ENCODE measurements around the gene RTCB. TPM values are rescaled to one million over a fixed set of nuclear protein-coding genes. Genes with fewer than 3 reads are reported as not detected.

RTCB gene
- polyA plus RNA-seq, 1 donor from 2014 or later = 112 TPM

DNA sequence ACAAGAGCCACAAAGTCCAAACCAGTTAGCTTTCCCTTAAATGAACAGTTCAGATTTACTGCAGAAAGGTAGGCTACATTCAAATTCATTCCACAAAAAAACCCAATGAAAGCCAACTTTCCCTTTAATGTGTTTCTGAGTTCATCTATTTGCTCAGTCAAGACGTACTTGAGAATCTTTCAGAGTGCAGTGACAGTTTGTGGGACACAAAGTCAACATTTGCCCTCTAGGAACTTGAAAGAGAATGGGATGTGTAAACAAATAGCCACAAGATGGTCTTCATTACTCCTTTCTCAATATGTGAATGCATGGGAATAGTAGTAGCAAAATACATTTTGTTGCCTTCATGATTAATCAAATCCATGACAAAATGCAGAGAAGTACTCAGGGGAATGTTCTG is 15.8 kb downstream of the RTCB start:
- H2AFZ ChIP-seq (ENCODE audit: low read depth, low read length) = no peak overlapping the region
- H3K9ac ChIP-seq (ENCODE audit: low read length) = no peak overlapping the region
- no peaks in the 10 kb centered on the region for H3K9me2 ChIP-seq (ENCODE audit: insufficient read depth, low read length)
- H3K27ac ChIP-seq (ENCODE audit: low read length) = no peak overlapping the region
- H3K4me3 ChIP-seq (ENCODE audit: low read length) = no peak overlapping the region
- H3K4me2 ChIP-seq (ENCODE audit: low read length) = no peak overlapping the region
- no peaks in the 10 kb centered on the region for H4K20me1 ChIP-seq (ENCODE audit: insufficient read depth)
- no peaks in the 10 kb centered on the region for H3F3A ChIP-seq (ENCODE audit: insufficient read depth, low read length, poor library complexity, severe bottlenecking)
- H3K36me3 ChIP-seq (ENCODE audit: insufficient read depth, low read length) = peaks cover 4% of the 10 kb centered on the region
- no peaks in the 10 kb centered on the region for H3K79me2 ChIP-seq (replicated peaks; ENCODE audit: insufficient read depth, low read length)
- no peaks in the 10 kb centered on the region for H3K9me3 ChIP-seq (ENCODE audit: low read length)
- no peak for TF ChIP-seq EZH2 (IDR thresholded peaks at IDR 0.05; ENCODE audit: borderline replicate concordance, insufficient read depth, low read length, poor library complexity, severe bottlenecking)
- TF ChIP-seq TAF1 (IDR thresholded peaks at IDR 0.05; ENCODE audit: low read depth) = no peak
- no peak for TF ChIP-seq REST (IDR thresholded peaks at IDR 0.05; ENCODE audit: borderline replicate concordance)
- TF ChIP-seq EP300 (conservative IDR thresholded peaks at IDR 0.05; ENCODE audit: poor library complexity, severe bottlenecking) = no peak
- no peak for TF ChIP-seq SMC3 (conservative IDR thresholded peaks at IDR 0.05; ENCODE audit: poor library complexity)
- TF ChIP-seq CTCF (IDR thresholded peaks at IDR 0.05; ENCODE audit: poor library complexity, severe bottlenecking) = no peak
- TF ChIP-seq POLR2AphosphoS5 (IDR thresholded peaks at IDR 0.05) = no peak
- no peak for TF ChIP-seq MXI1 (conservative IDR thresholded peaks at IDR 0.05; ENCODE audit: poor library complexity, severe bottlenecking)
- no peak for TF ChIP-seq RAD21 (conservative IDR thresholded peaks at IDR 0.05)
- H3K27me3 ChIP-seq (ENCODE audit: insufficient read depth, low read depth, low read length) = no peaks in the 10 kb centered on the region

DNA sequence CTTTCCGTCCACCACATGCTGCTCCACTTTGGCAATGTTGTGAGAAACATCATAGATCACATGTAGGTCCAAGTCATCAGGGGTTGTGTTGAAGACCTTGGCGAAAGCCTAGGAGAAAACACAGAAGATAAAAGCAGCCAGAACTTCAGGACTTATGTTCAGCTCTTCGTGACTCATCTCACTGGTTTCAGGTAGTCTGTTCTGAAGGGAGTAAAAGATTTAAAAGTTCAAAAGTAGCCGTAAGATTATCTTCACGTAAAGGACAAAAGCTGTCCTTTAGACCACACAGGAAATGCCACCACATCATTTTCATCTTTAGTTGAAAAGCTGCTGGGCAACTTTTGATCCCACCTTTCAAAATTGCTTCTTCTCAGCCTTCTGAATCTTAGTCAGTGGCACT is 16.9 kb downstream of the RTCB start:
- Histone ChIP-seq H3K27me3 (ENCODE audit: insufficient read depth, low read depth, low read length) (no peaks in the 10 kb centered on the region), H3K27ac (ENCODE audit: low read length) (no peak overlapping the region), H3K9ac (ENCODE audit: low read length) (no peak overlapping the region), H3K4me2 (ENCODE audit: low read length) (no peak overlapping the region), H3K4me3 (ENCODE audit: low read length) (no peak overlapping the region), H4K20me1 (ENCODE audit: insufficient read depth) (no peaks in the 10 kb centered on the region), H3K79me2 (replicated peaks; ENCODE audit: insufficient read depth, low read length) (no peaks in the 10 kb centered on the region), H3K36me3 (ENCODE audit: insufficient read depth, low read length) (peaks cover 4% of the 10 kb centered on the region), H3K9me2 (ENCODE audit: insufficient read depth, low read length) (no peaks in the 10 kb centered on the region), H2AFZ (ENCODE audit: low read depth, low read length) (no peak overlapping the region), H3K9me3 (ENCODE audit: low read length) (no peaks in the 10 kb centered on the region), H3F3A (ENCODE audit: insufficient read depth, low read length, poor library complexity, severe bottlenecking) (no peaks in the 10 kb centered on the region)
- no peak for TF ChIP-seq EP300 (conservative IDR thresholded peaks at IDR 0.05; ENCODE audit: poor library complexity, severe bottlenecking)
- TF ChIP-seq POLR2AphosphoS5 (IDR thresholded peaks at IDR 0.05) = no peak

DNA sequence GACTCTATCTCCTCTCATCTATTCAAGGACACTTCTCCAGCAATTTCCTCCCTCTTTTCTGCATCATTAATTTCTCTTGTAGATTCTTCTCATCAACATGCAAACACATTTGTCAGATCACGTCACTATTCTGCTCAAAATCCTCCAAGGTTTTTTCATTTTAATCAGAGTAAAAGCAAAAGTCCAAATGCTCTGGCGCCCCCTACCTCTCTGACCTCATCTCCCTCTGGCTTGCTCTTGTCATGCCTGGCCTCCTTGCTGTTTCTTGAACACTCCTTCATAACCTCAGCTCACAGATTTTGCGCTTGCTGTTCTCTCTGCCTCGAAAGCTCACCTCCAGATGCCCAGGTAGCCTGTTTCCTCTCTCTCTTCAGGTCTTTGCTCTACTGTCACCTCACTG is 22.4 kb downstream of the RTCB start:
- Histone ChIP-seq H3K4me2 (ENCODE audit: low read length) (no peak overlapping the region), H3K9me2 (ENCODE audit: insufficient read depth, low read length) (no peaks in the 10 kb centered on the region), H3K9ac (ENCODE audit: low read length) (no peak overlapping the region), H2AFZ (ENCODE audit: low read depth, low read length) (no peak overlapping the region), H3K79me2 (replicated peaks; ENCODE audit: insufficient read depth, low read length) (no peaks in the 10 kb centered on the region), H4K20me1 (ENCODE audit: insufficient read depth) (no peaks in the 10 kb centered on the region), H3K4me3 (ENCODE audit: low read length) (no peak overlapping the region), H3K9me3 (ENCODE audit: low read length) (no peaks in the 10 kb centered on the region), H3K36me3 (ENCODE audit: insufficient read depth, low read length) (peaks cover 5% of the 10 kb centered on the region), H3K27me3 (ENCODE audit: insufficient read depth, low read depth, low read length) (no peaks in the 10 kb centered on the region), H3F3A (ENCODE audit: insufficient read depth, low read length, poor library complexity, severe bottlenecking) (no peaks in the 10 kb centered on the region), H3K27ac (ENCODE audit: low read length) (peak overlapping the region; percentile 9)
- peak; percentile 77 for TF ChIP-seq CTCF (IDR thresholded peaks at IDR 0.05; ENCODE audit: poor library complexity, severe bottlenecking)
- peak; percentile 76 for TF ChIP-seq RAD21 (conservative IDR thresholded peaks at IDR 0.05)
- TF ChIP-seq TAF1 (IDR thresholded peaks at IDR 0.05; ENCODE audit: low read depth) = no peak
- peak; percentile 79 for TF ChIP-seq SMC3 (conservative IDR thresholded peaks at IDR 0.05; ENCODE audit: poor library complexity)
- no peak for TF ChIP-seq MXI1 (conservative IDR thresholded peaks at IDR 0.05; ENCODE audit: poor library complexity, severe bottlenecking)
- no peak for TF ChIP-seq EP300 (conservative IDR thresholded peaks at IDR 0.05; ENCODE audit: poor library complexity, severe bottlenecking)
- TF ChIP-seq EZH2 (IDR thresholded peaks at IDR 0.05; ENCODE audit: borderline replicate concordance, insufficient read depth, low read length, poor library complexity, severe bottlenecking) = no peak
- no peak for TF ChIP-seq POLR2AphosphoS5 (IDR thresholded peaks at IDR 0.05)
- no peak for TF ChIP-seq REST (IDR thresholded peaks at IDR 0.05; ENCODE audit: borderline replicate concordance)
